HepG2 (cell line): ENCODE results near the gene BSN. TPM values are rescaled to one million over a fixed set of nuclear protein-coding genes. Genes with fewer than 3 reads are reported as not detected.

Experiments
- ATF3 ChIP-seq: sonication (generic); formaldehyde crosslinking; IDR thresholded peaks from 2 replicates; pipeline ENCODE4 v1.4.0; 2020; ENCODE audit warnings: missing genetic modification reagents
- CREB1 ChIP-seq, 2 experiments: fragments of 450-650 bp in 1 of 2; IDR thresholded peaks; 2 replicates each; pipeline ENCODE4 v1.6.1; 2016 to 2017; ENCODE audit warnings: control low read depth in 1 of 2, mild to moderate bottlenecking in 1 of 2, missing compliant biosample characterization in 1 of 2, missing genetic modification characterization in 1 of 2
- DBP ChIP-seq: sonication (generic); formaldehyde crosslinking; IDR thresholded peaks from 2 replicates; pipeline ENCODE4 v1.4.0; 2020; ENCODE audit warnings: missing genetic modification reagents; ENCODE audit errors: not compliant biosample characterization
- FOXJ3 ChIP-seq: sonication (generic); formaldehyde crosslinking; IDR thresholded peaks from 2 replicates; pipeline ENCODE4 v1.4.0; 2020; ENCODE audit warnings: missing genetic modification reagents, mild to moderate bottlenecking, borderline replicate concordance
- HCFC1 ChIP-seq: fragments of 150-350 bp; IDR thresholded peaks from 2 replicates; pipeline ENCODE4 v1.6.1; 2014; ENCODE audit warnings: low read depth, low read length
- HMGXB3 ChIP-seq: sonication (generic); formaldehyde crosslinking; IDR thresholded peaks from 2 replicates; pipeline ENCODE4 v1.4.0; 2020; ENCODE audit warnings: missing genetic modification reagents, borderline replicate concordance
- MAZ ChIP-seq, 2 experiments: sonication (generic) in 1 of 2; formaldehyde crosslinking in 1 of 2; IDR thresholded peaks; 2 replicates each; pipeline versions ENCODE4 v1.5.0 to v1.6.1; 2012 to 2020; ENCODE audit warnings: low read depth in 2 of 2, mild to moderate bottlenecking in 2 of 2, borderline replicate concordance in 1 of 2, improper control_type of control experiment in 1 of 2, low read length in 1 of 2, missing genetic modification reagents in 1 of 2, moderate library complexity in 1 of 2
- MIXL1 ChIP-seq: IDR thresholded peaks from 2 replicates; pipeline ENCODE4 v1.6.1; 2016
- MYC ChIP-seq: sonication (generic); formaldehyde crosslinking; IDR thresholded peaks from 2 replicates; pipeline ENCODE4 v1.9.0; 2021; ENCODE audit warnings: missing genetic modification reagents, borderline replicate concordance
- NR2F6 ChIP-seq, 2 experiments: IDR thresholded peaks; 2 replicates each; pipeline ENCODE4 v1.6.1; 2016; ENCODE audit warnings: antibody characterized with exemption in 1 of 2, mild to moderate bottlenecking in 1 of 2
- POLR2A ChIP-seq, 2 experiments: IDR thresholded peaks; 2 replicates each; pipeline ENCODE4 v1.6.1; 2011; ENCODE audit warnings: low read depth in 2 of 2, low read length in 2 of 2, mild to moderate bottlenecking in 1 of 2, moderate library complexity in 1 of 2; ENCODE audit not compliant: insufficient read depth in 1 of 2
- POLR2AphosphoS5 ChIP-seq: IDR thresholded peaks from 2 replicates; pipeline ENCODE4 v1.6.1; 2012; ENCODE audit warnings: low read depth, low read length
- SAFB2 ChIP-seq: sonication (generic); formaldehyde crosslinking; IDR thresholded peaks from 2 replicates; pipeline ENCODE4 v1.5.1; 2020; ENCODE audit warnings: missing genetic modification reagents, low read depth, mild to moderate bottlenecking, borderline replicate concordance
- SAP130 ChIP-seq: IDR thresholded peaks from 2 replicates; pipeline ENCODE4 v1.6.1; 2016; ENCODE audit warnings: low read depth
- SIX1 ChIP-seq: sonication (generic); formaldehyde crosslinking; IDR thresholded peaks from 2 replicates; pipeline ENCODE4 v1.4.0; 2020; ENCODE audit warnings: missing genetic modification reagents, borderline replicate concordance
- SMAD3 ChIP-seq: sonication (generic); formaldehyde crosslinking; IDR thresholded peaks from 2 replicates; pipeline ENCODE4 v1.4.0; 2020; ENCODE audit warnings: missing genetic modification reagents
- ZNF225 ChIP-seq: sonication (generic); formaldehyde crosslinking; IDR thresholded peaks from 2 replicates; pipeline ENCODE4 v1.4.0; 2020; ENCODE audit warnings: mild to moderate bottlenecking, missing genetic modification reagents
- ZNF253 ChIP-seq: sonication (generic); formaldehyde crosslinking; IDR thresholded peaks from 2 replicates; pipeline ENCODE4 v1.8.0; 2022; ENCODE audit warnings: mild to moderate bottlenecking, missing genetic modification reagents, borderline replicate concordance
- ZNF350 ChIP-seq: sonication (generic); formaldehyde crosslinking; IDR thresholded peaks from 2 replicates; pipeline ENCODE4 v1.4.0; 2020; ENCODE audit warnings: mild to moderate bottlenecking, low read depth, missing genetic modification reagents, borderline replicate concordance
- ZNF430 ChIP-seq: sonication (generic); formaldehyde crosslinking; IDR thresholded peaks from 2 replicates; pipeline ENCODE4 v1.9.0; 2021; ENCODE audit warnings: mild to moderate bottlenecking, missing genetic modification reagents
- ZNF451 ChIP-seq: sonication (generic); formaldehyde crosslinking; IDR thresholded peaks from 2 replicates; pipeline ENCODE4 v1.5.0; 2020; ENCODE audit warnings: mild to moderate bottlenecking, missing genetic modification reagents
- ZNF558 ChIP-seq: sonication (generic); formaldehyde crosslinking; IDR thresholded peaks from 2 replicates; pipeline ENCODE4 v1.9.0; 2022; ENCODE audit warnings: mild to moderate bottlenecking, missing genetic modification reagents, borderline replicate concordance
- ZNF598 ChIP-seq: sonication (generic); formaldehyde crosslinking; IDR thresholded peaks from 2 replicates; pipeline ENCODE4 v1.5.1; 2020; ENCODE audit warnings: mild to moderate bottlenecking, missing genetic modification reagents, borderline replicate concordance
- ZNF747 ChIP-seq: sonication (generic); formaldehyde crosslinking; IDR thresholded peaks from 2 replicates; pipeline ENCODE4 v1.8.1; 2023; ENCODE audit warnings: missing genetic modification reagents, mild to moderate bottlenecking, borderline replicate concordance
- ZNF772 ChIP-seq: sonication (generic); formaldehyde crosslinking; IDR thresholded peaks from 2 replicates; pipeline ENCODE4 v1.5.0; 2020; ENCODE audit warnings: mild to moderate bottlenecking, missing genetic modification reagents
- polyA plus RNA-seq, 8 experiments: library from polyadenylated mRNA; depleted of rRNA in 3 of 8; stranded (reverse) in 7 of 8; unstranded in 1 of 8; fragments of >200 nt; fragmentation: Illumina TruSeq in 4 of 8; extraction: Trizol in 4 of 8; gene quantifications; 2 replicates each; pipeline versions ENCODE4 v1.2.1 to v1.2.3, GENCODE V29; 2011 to 2016; ENCODE audit warnings: low read depth in 4 of 8, missing spikeins in 1 of 8, mixed read lengths in 1 of 8; ENCODE audit not compliant: insufficient read depth in 1 of 8
- total RNA-seq, 5 experiments: library from RNA; depleted of rRNA; stranded (reverse); fragments of >200 nt; fragmentation: Illumina TruSeq; extraction: Trizol; gene quantifications; 2 replicates each; pipeline ENCODE4 v1.2.3, GENCODE V29; 2016; ENCODE audit warnings: low read depth in 1 of 5

BSN gene
- total and polyA plus RNA-seq, 2 of the 13 experiments (the other 11 are each of a cell fraction or from before 2014, with no cell fraction given): 0.42 to 0.86 TPM

- TF ChIP-seq ZNF253 (CRISPR knock-in tag) (peak; percentile 57; the same call in 1 of the 2 replicates), HCFC1 (no peak), ZNF747 (CRISPR knock-in tag) (no peak), POLR2AphosphoS5 (peak; percentile 10; the same call in 1 of the 2 replicates), HMGXB3 (CRISPR knock-in tag) (peak; percentile 26; the same call in 1 of the 2 replicates), SMAD3 (peak; percentile 42; the same call in 1 of the 2 replicates), MIXL1 (0 out of 2 replicates have a peak, but pooled peaks have one; percentile 27), CREB1 (IDR thresholded peaks at IDR 0.05) (no peak), CREB1 (CRISPR knock-in tag; IDR thresholded peaks at IDR 0.05) (no peak), SAP130 (CRISPR knock-in tag) (no peak), MYC (CRISPR knock-in tag) (peak; percentile 78), DBP (CRISPR knock-in tag) (peak; percentile 64), MAZ (IDR thresholded peaks at IDR 0.05; ENCODE audit: borderline replicate concordance, low read depth, low read length) (no peak), MAZ (CRISPR knock-in tag; IDR thresholded peaks at IDR 0.05; ENCODE audit: low read depth) (0 out of 2 replicates have a peak, but pooled peaks have one; percentile 5), ZNF558 (CRISPR knock-in tag) (no peak), FOXJ3 (CRISPR knock-in tag) (no peak), ZNF451 (0 out of 2 replicates have a peak, but pooled peaks have one; percentile 5), ZNF598 (0 out of 2 replicates have a peak, but pooled peaks have one; percentile 5), NR2F6 (IDR thresholded peaks at IDR 0.05) (no peak), NR2F6 (CRISPR knock-in tag; IDR thresholded peaks at IDR 0.05) (no peak), ZNF225 (CRISPR knock-in tag) (peak; percentile 61; the same call in 1 of the 2 replicates), ZNF350 (peak; percentile 21; the same call in 1 of the 2 replicates), ZNF772 (CRISPR knock-in tag) (peak; percentile 80; the same call in 1 of the 2 replicates), ATF3 (no peak), POLR2A (IDR thresholded peaks at IDR 0.05; ENCODE audit: insufficient read depth in 1 of 2, low read depth in 2 of 2, low read length in 2 of 2) (peak in 1 of 2 experiments; percentile 79; a peak in 1 of 4 replicates), SAFB2 (CRISPR knock-in tag) (0 out of 2 replicates have a peak, but pooled peaks have one; percentile 20), ZNF430 (CRISPR knock-in tag) (0 out of 2 replicates have a peak, but pooled peaks have one; percentile 13), SIX1 (CRISPR knock-in tag) (0 out of 2 replicates have a peak, but pooled peaks have one; percentile 25)
These were observed 118.9 kb downstream of the BSN start (continued) for GRCh38 chr3:49673121-49673714.
